ENCODE data around the gene MFRP. TPM values are rescaled to one million over a fixed set of nuclear protein-coding genes. Genes with fewer than 3 reads are reported as not detected.

Gene MFRP
- total RNA-seq, 4 donors from 2014 or later, result 0.11 TPM; not detected in 3

DNA sequence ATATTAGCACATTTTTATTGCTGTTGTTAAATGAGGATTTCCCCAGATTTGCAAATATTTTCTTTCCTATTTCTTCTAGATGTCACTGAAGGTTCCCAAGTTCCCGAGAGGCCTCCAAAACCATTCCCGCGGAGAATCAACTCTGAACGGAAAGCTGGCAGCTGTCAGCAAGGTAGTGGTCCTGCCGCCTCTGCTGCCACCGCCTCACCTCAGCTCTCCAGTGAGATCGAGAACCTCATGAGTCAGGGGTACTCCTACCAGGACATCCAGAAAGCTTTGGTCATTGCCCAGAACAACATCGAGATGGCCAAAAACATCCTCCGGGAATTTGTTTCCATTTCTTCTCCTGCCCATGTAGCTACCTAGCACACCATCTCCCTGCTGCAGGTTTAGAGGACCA, 47.1 kb downstream of the MFRP start:
- Histone ChIP-seq H3K27me3 (no peaks in the 10 kb centered on the region), H3K36me3 (peaks cover 59% of the 10 kb centered on the region), H3K27ac (no peak overlapping the region), H3K4me3 (no peak overlapping the region), H3K4me1 (no peaks in the 10 kb centered on the region), H3K9me3 (no peaks in the 10 kb centered on the region)
- 93% methylated on average over 9 of the region's 9 CpGs for WGBS
- DNase-seq (ENCODE audit: low spot score in 2 of 2), result no peak
- TF ChIP-seq POLR2AphosphoS5 (IDR thresholded peaks at IDR 0.05), result no peak
- no peak for TF ChIP-seq CTCF (IDR thresholded peaks at IDR 0.05)
- TF ChIP-seq EP300 (IDR thresholded peaks at IDR 0.05), result no peak
- TF ChIP-seq POLR2A (IDR thresholded peaks at IDR 0.05), result no peak

GRCh38 chr11:119298726-119299125, 47.8 kb downstream of the MFRP start:
- peaks cover 52% of the 10 kb centered on the region for H3K36me3 ChIP-seq
- H3K9me3 ChIP-seq, result no peaks in the 10 kb centered on the region
- WGBS, result 57% methylated on average over 2 of the region's 2 CpGs
- no peaks in the 10 kb centered on the region for H3K27me3 ChIP-seq
- H3K4me3 ChIP-seq, result no peak overlapping the region
- no peaks in the 10 kb centered on the region for H3K4me1 ChIP-seq
- DNase-seq (ENCODE audit: low spot score in 2 of 2), result no peak
- TF ChIP-seq EP300 (IDR thresholded peaks at IDR 0.05) (no peak), POLR2AphosphoS5 (IDR thresholded peaks at IDR 0.05) (no peak), POLR2A (IDR thresholded peaks at IDR 0.05) (no peak), CTCF (IDR thresholded peaks at IDR 0.05) (no peak)
- H3K27ac ChIP-seq, result no peak overlapping the region

GRCh38 chr11:119297938-119298337, 48.6 kb downstream of the MFRP start:
- Histone ChIP-seq H3K9me3 (no peaks in the 10 kb centered on the region), H3K36me3 (peaks cover 44% of the 10 kb centered on the region), H3K27me3 (no peaks in the 10 kb centered on the region), H3K4me3 (no peak overlapping the region), H3K27ac (no peak overlapping the region), H3K4me1 (no peaks in the 10 kb centered on the region)
- no peak for TF ChIP-seq EP300 (IDR thresholded peaks at IDR 0.05)
- TF ChIP-seq POLR2A (IDR thresholded peaks at IDR 0.05), result no peak
- no peak for DNase-seq (ENCODE audit: low spot score in 2 of 2)
- WGBS, result 47% methylated on average over 3 of the region's 3 CpGs

GRCh38 chr11:119295178-119295577, 51.3 kb downstream of the MFRP start:
- Histone ChIP-seq H3K4me3 (no peak overlapping the region), H3K36me3 (peaks cover 46% of the 10 kb centered on the region), H3K27me3 (no peaks in the 10 kb centered on the region), H3K4me1 (no peaks in the 10 kb centered on the region), H3K27ac (no peak overlapping the region), H3K9me3 (peaks cover 9% of the 10 kb centered on the region)
- DNase-seq (ENCODE audit: low spot score in 2 of 2), result no peak
- whole genome bisulfite sequencing, result 64% methylated on average over 3 of the region's 3 CpGs
- TF ChIP-seq EP300 (IDR thresholded peaks at IDR 0.05), result no peak
- TF ChIP-seq POLR2AphosphoS5 (IDR thresholded peaks at IDR 0.05), result no peak
- TF ChIP-seq POLR2A (IDR thresholded peaks at IDR 0.05), result no peak
- TF ChIP-seq CTCF (IDR thresholded peaks at IDR 0.05), result no peak

- Histone ChIP-seq H3K4me3 (no peak overlapping the region), H3K36me3 (peaks cover 45% of the 10 kb centered on the region), H3K9me3 (peaks cover 9% of the 10 kb centered on the region), H3K27ac (no peak overlapping the region), H3K4me1 (no peaks in the 10 kb centered on the region), H3K27me3 (no peaks in the 10 kb centered on the region)
- WGBS, result 93% methylated on average over 3 of the region's 3 CpGs
- no peak for DNase-seq (ENCODE audit: low spot score in 2 of 2)
- no peak for TF ChIP-seq POLR2A (IDR thresholded peaks at IDR 0.05)
- no peak for TF ChIP-seq EP300 (IDR thresholded peaks at IDR 0.05)
- no peak for TF ChIP-seq POLR2AphosphoS5 (IDR thresholded peaks at IDR 0.05)
- no peak for TF ChIP-seq CTCF (IDR thresholded peaks at IDR 0.05)
Measured at GRCh38 chr11:119293461-119293860, 53.0 kb downstream of the MFRP start.

DNA sequence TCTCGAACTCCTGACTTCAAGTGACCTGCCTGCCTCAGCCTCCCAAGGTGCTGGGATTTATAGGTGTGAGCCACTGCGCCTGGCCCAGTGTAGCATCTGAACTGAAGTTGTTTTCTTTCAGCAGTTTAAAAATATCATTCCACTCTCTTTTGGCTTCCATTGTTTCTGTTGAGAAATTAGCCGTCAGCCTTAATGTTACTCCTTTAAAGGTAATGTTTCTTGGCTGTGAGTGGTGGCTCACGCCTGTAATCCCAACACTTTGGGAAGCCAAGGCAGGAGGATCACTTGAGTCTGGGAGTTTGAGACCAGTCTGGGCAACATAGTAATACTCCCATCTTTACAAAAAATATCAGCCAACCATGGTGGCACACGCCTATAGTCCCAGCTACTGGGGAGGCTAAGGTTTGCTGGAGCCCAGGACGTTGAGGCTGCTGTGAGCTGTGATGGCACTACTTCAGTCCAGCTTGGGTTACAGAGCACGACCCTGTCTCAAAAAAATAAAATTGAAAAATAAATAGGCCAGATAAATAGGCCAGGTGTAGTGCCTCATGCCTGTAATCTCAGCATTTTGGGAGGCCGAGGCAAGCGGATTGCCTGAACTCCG, 55.5 kb downstream of the MFRP start:
- peaks cover 48% of the 10 kb centered on the region for H3K36me3 ChIP-seq
- no peak for TF ChIP-seq CTCF (IDR thresholded peaks at IDR 0.05)
- no peak for TF ChIP-seq POLR2A (IDR thresholded peaks at IDR 0.05)
- TF ChIP-seq EP300 (IDR thresholded peaks at IDR 0.05), result no peak
- TF ChIP-seq POLR2AphosphoS5 (IDR thresholded peaks at IDR 0.05), result no peak

More for the DNA sequence above, 55.5 kb downstream of the MFRP start:
- WGBS, result 96% methylated on average over 10 of the region's 10 CpGs
- peaks cover 9% of the 10 kb centered on the region for H3K9me3 ChIP-seq
- no peak for DNase-seq (ENCODE audit: low spot score in 2 of 2)
- no peak overlapping the region for H3K4me3 ChIP-seq
- H3K27ac ChIP-seq, result no peak overlapping the region
- no peaks in the 10 kb centered on the region for H3K27me3 ChIP-seq
- no peaks in the 10 kb centered on the region for H3K4me1 ChIP-seq
